ENCODE data around the gene CARS1. TPM values are rescaled to one million over a fixed set of nuclear protein-coding genes. Genes with fewer than 3 reads are reported as not detected.

The CARS1 gene
- total RNA-seq, 1 donor from 2014 or later: 52.4 TPM

GRCh38 chr11:2955906-2956476 is 101.2 kb downstream of the CARS1 start:
- DNase-seq (ENCODE audit: low read depth): peak; percentile 82

GRCh38 chr11:2954263-2954662 is 103.0 kb downstream of the CARS1 start:
- DNase-seq (ENCODE audit: low read depth): no peak

GRCh38 chr11:2952290-2952689 is 104.9 kb downstream of the CARS1 start:
- no peak for DNase-seq (ENCODE audit: low read depth)

DNA sequence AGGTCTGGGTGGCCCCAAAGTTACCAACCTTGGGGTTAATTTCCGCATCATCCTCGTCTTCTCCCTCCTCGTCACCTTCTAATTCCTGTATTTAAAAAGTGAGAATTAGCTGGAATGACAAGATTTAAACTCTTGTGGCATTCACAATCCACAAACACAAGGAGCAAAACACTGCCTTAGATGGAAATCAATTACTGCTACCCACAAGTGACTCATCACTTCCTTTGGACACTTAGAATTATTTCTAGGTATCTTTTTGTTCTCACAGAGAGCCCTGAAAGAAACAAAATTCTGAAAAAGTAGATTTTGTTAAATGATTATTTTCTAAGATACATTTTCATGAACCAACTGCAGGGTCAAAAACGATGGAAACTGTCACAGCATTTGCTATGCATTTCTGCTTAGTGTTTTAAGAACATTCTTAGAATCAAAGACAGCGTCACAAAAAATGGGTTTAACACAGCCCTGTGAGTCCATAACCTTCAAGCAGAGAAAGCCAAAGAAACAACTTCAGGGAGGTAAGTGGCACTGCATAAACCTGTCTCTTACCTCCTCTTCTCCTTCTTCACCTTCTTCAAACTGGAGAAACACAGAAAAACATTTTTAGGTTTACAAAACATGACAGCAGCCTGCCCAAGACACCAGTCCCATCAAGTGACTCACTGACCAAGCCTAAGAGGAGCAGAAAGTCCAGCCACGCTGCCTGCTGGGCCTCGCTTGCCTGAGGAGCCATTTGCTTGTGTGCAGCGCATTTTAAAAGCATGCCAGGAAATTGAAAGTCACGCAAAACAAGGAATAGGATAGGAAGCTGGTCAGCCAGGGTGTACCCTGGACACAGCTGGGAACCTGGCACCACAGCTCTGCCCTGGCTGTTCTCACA is 105.8 kb downstream of the CARS1 start:
- DNase-seq (ENCODE audit: low read depth): peak; percentile 82

Other genes starting within 250 kb of the CARS1 start
- gene CDKN1C, start 171.6 kb downstream of the CARS1 start, total RNA-seq: 25.3 and 28.5 TPM in 2 replicates
- 2.0 and 4.9 TPM in 2 replicates for gene PHLDA2, start 128.0 kb downstream of the CARS1 start, total RNA-seq
- 144 and 273 TPM in 2 replicates for gene NAP1L4, start 65.1 kb downstream of the CARS1 start, total RNA-seq
- gene OSBPL5, start 107.9 kb upstream of the CARS1 start, total RNA-seq: 11.3 and 21.3 TPM in 2 replicates
- gene MRGPRG, start 161.4 kb upstream of the CARS1 start, total RNA-seq: not detected in 2 replicates
- not detected in 2 replicates for gene MRGPRE, start 175.0 kb upstream of the CARS1 start, total RNA-seq

Data from renal cortical epithelial cell (primary cell).